Fibroblast of villous mesenchyme (primary cell): ENCODE data around the gene CFAP299. TPM values are rescaled to one million over a fixed set of nuclear protein-coding genes. Genes with fewer than 3 reads are reported as not detected.

Experiments
- DNase-seq: peaks from one replicate; pipeline ENCODE4 v3.0.0-alpha.2; 2010; ENCODE audit warnings: low read depth
- H3K4me3 ChIP-seq: 2 replicates; pipeline ENCODE4 v1.5.1; 2011; ENCODE audit warnings: low read depth, mild to moderate bottlenecking, low read length
- total RNA-seq: library from RNA; depleted of rRNA; stranded (reverse); fragments of >200 nt; gene quantifications from 2 replicates; pipeline ENCODE4 v1.2.3, GENCODE V29; 2012
- TF ChIP-seq, protein P1 (sequence below): IDR thresholded peaks from 2 replicates; pipeline ENCODE4 v1.5.1; 2012; ENCODE audit warnings: low read depth, mild to moderate bottlenecking, low read length; ENCODE audit not compliant: insufficient read depth

CFAP299 gene
- total RNA-seq, 1 donor, result 2.6 TPM

DNA sequence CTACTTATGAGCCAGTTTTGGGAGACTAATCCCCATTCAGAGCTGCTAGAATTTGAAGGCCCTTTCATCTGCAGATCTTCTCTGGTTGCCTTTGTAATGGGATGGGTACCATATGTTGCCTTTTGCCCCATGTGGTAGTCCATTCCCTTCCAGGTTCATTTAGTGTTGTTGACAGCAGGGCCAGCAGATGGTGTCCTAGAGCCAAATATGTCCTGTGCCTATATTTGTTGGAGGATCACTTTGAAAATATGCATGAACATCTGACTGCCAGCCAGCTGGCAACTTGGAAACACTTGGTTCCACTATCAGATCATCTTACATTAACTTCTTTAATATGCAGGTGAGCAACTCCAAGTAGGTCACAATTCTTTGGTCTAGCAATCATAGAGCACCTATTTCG lies 30.4 kb downstream of the CFAP299 start:
- no peak overlapping the region for H3K4me3 ChIP-seq
- TF ChIP-seq, protein P1, sequence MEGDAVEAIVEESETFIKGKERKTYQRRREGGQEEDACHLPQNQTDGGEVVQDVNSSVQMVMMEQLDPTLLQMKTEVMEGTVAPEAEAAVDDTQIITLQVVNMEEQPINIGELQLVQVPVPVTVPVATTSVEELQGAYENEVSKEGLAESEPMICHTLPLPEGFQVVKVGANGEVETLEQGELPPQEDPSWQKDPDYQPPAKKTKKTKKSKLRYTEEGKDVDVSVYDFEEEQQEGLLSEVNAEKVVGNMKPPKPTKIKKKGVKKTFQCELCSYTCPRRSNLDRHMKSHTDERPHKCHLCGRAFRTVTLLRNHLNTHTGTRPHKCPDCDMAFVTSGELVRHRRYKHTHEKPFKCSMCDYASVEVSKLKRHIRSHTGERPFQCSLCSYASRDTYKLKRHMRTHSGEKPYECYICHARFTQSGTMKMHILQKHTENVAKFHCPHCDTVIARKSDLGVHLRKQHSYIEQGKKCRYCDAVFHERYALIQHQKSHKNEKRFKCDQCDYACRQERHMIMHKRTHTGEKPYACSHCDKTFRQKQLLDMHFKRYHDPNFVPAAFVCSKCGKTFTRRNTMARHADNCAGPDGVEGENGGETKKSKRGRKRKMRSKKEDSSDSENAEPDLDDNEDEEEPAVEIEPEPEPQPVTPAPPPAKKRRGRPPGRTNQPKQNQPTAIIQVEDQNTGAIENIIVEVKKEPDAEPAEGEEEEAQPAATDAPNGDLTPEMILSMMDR, result peak; percentile 64
- DNase-seq, result peak; percentile 50

DNA sequence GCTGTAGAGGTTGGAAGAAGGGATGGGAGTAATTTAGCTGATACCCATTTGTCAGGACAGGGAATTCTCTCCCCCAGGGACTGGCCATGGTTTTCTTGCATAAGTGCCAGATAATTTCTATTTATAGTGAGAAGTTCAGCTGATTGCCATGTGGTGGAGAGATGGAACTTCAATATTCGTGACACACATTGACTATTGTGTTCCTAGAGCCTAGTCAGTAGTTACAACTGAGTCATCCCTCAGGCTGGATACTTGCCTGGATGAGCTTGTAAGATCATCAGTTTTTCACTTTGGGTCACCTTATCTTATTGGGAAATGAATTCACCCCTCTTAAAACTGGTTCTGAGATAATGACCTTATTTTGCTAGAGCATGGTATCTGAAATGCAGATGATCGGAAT lies 32.2 kb downstream of the CFAP299 start:
- no peak for DNase-seq
- H3K4me3 ChIP-seq, result no peak overlapping the region
- TF ChIP-seq, protein P1, result no peak

DNA sequence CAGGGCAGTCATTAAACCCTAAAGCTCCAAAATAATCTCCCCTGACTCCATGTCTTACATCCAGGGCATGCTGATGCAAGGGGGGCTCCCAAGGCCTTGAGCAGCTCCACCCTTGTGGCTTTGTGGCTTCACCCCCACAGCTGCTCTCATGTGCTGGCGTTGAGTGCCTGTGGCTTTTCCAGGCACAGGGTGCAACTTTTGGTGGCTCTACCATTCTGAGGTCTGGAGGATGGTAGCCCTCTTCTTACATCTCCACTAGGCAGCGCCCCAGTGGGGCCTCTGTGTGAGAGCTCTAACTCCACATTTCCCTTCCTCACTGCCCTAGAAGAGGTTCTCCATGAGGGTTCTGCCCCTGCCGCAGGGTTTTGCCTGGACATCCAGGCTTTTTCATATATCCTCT lies 35.1 kb downstream of the CFAP299 start:
- no peak overlapping the region for H3K4me3 ChIP-seq
- DNase-seq, result no peak
- TF ChIP-seq, protein P1, result no peak

DNA sequence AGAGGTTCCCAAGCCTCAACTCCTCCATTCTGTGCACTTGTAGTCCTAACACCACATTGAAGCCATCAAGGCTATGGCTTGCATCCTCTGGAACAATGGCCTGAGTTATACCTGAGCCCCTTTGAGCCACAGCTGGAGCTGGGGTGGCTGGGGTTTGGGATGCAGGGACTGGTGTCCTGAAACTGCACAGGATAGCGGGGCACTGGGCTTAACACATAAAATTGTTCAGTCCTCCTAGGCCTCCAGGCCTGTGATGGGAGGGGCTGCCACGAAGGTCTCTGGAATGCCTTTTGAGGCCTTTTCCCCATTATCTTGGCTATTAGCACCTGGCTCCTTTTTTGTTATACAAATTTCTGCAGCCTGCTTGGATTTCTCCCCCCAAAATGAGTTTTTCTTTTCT lies 35.5 kb downstream of the CFAP299 start:
- no peak overlapping the region for H3K4me3 ChIP-seq
- TF ChIP-seq, protein P1, result no peak
- no peak for DNase-seq

DNA sequence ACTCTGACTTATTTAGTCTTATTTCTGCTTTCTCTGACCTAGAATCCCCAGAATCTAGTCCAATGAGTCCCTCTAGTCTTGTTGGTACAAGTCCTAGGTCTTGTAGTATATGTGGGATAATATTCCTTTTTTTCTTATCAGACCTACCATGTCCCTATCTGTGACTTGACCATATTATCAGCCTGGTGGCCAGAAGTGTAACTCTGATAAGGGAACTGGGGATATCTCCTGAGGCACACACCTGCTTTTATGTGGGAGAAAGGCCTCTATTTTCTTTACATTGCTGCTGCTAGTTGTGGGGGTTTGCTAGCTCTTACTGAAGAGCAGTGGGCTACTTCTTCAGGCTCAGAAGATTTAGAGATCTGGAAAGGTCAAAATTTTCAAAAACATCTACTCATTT lies 38.6 kb downstream of the CFAP299 start:
- DNase-seq, result no peak
- TF ChIP-seq, protein P1, result no peak
- no peak overlapping the region for H3K4me3 ChIP-seq

DNA sequence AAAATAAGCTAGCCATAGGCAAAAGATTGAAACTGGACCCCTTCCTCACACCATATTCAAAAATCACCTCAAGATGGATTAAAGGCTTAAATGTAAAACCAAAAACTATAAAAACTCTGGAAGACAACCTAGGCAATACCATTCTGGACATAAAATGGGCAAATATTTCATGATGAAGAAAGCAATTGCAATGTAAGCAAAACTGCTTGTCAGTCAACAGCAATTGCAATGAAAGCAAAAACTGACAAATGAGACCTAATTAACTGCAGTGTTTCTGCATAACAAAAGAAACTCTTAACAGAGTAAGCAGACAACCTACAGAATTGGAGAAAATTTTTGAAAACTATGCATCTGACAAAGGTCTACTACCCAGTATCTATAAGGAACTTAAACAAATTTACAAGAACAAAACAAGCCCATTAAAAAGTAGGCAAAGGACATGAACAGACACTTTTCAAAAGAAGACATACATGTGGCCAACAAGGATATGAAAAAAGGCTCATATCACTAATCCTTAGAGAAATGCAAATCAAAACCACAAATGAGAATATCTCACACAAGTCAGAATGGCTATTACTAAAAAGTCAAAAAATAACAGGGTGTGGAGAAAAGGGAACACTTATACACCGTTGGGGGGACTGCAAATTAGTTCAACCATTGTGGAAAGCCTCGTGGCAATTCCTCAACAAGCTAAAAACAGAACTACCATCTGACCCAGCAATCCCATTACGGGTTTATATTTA lies 46.7 kb downstream of the CFAP299 start:
- TF ChIP-seq, protein P1, result no peak
- H3K4me3 ChIP-seq, result no peak overlapping the region
- DNase-seq, result no peak
